Uterus (tissue), 4 donors: Measurements from ENCODE around the gene WNT2B. TPM values are rescaled to one million over a fixed set of nuclear protein-coding genes. Genes with fewer than 3 reads are reported as not detected.
"Not testable (repeated sequence)": the region's sequence is repeated elsewhere in the genome, so short reads cannot be mapped to it uniquely, and the experiment has no call there.

ENCODE experiments used
- DNase-seq, 2 donors: peaks; one replicate each; pipeline ENCODE4 v3.0.0-alpha.2; 2019 to 2020
- H3K27ac ChIP-seq, 2 donors: fragments of 200-600 bp; sonication (generic); 1 replicate in 1 of 2; 2 replicates in 1 of 2; pipeline ENCODE4 v1.5.1; 2016 to 2018
- H3K27me3 ChIP-seq, 2 donors: fragments of 200-600 bp; sonication (generic); one replicate each; pipeline ENCODE4 v1.5.1; 2018 to 2019; ENCODE audit warnings: control low read depth in 1 of 2
- H3K36me3 ChIP-seq, 2 donors: fragments of 200-600 bp; sonication (generic); one replicate each; pipeline ENCODE4 v1.5.1; 2019; ENCODE audit warnings: control low read depth in 1 of 2
- H3K4me1 ChIP-seq, 2 donors: fragments of 200-600 bp; sonication (generic); one replicate each; pipeline ENCODE4 v1.5.1; 2018 to 2019; ENCODE audit warnings: control low read depth in 1 of 2
- H3K4me3 ChIP-seq, 2 donors: fragments of 200-600 bp; sonication (generic); 1 replicate in 1 of 2; 2 replicates in 1 of 2; pipeline ENCODE4 v1.5.1; 2018 to 2019; ENCODE audit warnings: mild to moderate bottlenecking in 1 of 2
- H3K9me3 ChIP-seq, 2 donors: fragments of 200-600 bp; sonication (generic); one replicate each; pipeline ENCODE4 v1.5.1; 2019; ENCODE audit warnings: control low read depth in 1 of 2
- CTCF ChIP-seq, 4 experiments: fragments of 200-600 bp in 2 of 4; fragments of 450-650 bp in 2 of 4; sonication (generic) in 2 of 4; IDR thresholded peaks; one replicate each; pipeline ENCODE4 v1.5.1; 2016 to 2019; ENCODE audit warnings: antibody characterized with exemption in 4 of 4, mild to moderate bottlenecking in 2 of 4, moderate library complexity in 1 of 4
- POLR2A ChIP-seq, 2 donors: fragments of 450-650 bp; IDR thresholded peaks; one replicate each; pipeline ENCODE4 v1.6.1; 2016; ENCODE audit warnings: antibody characterized with exemption in 2 of 2, mild to moderate bottlenecking in 1 of 2, moderate library complexity in 1 of 2
- intact Hi-C: fragments of 100-400 bp; cut with DNase I; formaldehyde crosslinking; loops from one replicate; pipeline ENCODE4 v1.15.1; 2023; ENCODE audit warnings: low total_unique reads
- total RNA-seq, 4 donors: library from RNA; depleted of rRNA in 3 of 4; stranded (reverse); fragments of >200 nt in 3 of 4; gene quantifications; one replicate each; pipeline versions ENCODE4 v1.1.0 to v1.2.4, GENCODE V29; 2014 to 2023
- donor health status: DM: yes; HTN: yes; CAD: no.

WNT2B gene
- total RNA-seq, 4 donors from 2014 or later = 0.59 to 45.3 (median 9.1) TPM

- TF ChIP-seq POLR2A (IDR thresholded peaks at IDR 0.05) (no peak), CTCF (IDR thresholded peaks at IDR 0.05) (no peak)
- no peak overlapping the region for H3K4me3 ChIP-seq
- no peaks in the 10 kb centered on the region for H3K27me3 ChIP-seq
- no peak for DNase-seq
- H3K9me3 ChIP-seq = no peaks in the 10 kb centered on the region
- H3K4me1 ChIP-seq = no peaks in the 10 kb centered on the region
- H3K27ac ChIP-seq = peak overlapping the region; percentile 82 to 85
- H3K36me3 ChIP-seq = no peaks in the 10 kb centered on the region
- intact Hi-C loops = loop anchor here (5.0 to 10.0 kb wide), 2 partner anchors 73 to 250 kb away; partner anchors contain the start of gene PPM1J
Measured at GRCh38 chr1:112465122-112465521, 43.6 kb upstream of the WNT2B start.

- intact Hi-C loops = loop anchor here (5.0 to 10.0 kb wide), 2 partner anchors 74 to 249 kb away; partner anchors contain the start of gene PPM1J
- Histone ChIP-seq H3K27me3 (no peaks in the 10 kb centered on the region), H3K9me3 (no peaks in the 10 kb centered on the region), H3K4me3 (peak overlapping the region; percentile 25 to 33), H3K36me3 (no peaks in the 10 kb centered on the region), H3K27ac (peak overlapping the region; percentile 82 to 85), H3K4me1 (no peaks in the 10 kb centered on the region)
- TF ChIP-seq POLR2A (IDR thresholded peaks at IDR 0.05) (no peak), CTCF (IDR thresholded peaks at IDR 0.05) (peak; percentile 83 to 97 (median 91))
- peak; percentile 96 for DNase-seq
Measured at GRCh38 chr1:112466078-112466660, 42.6 kb upstream of the WNT2B start.

GRCh38 chr1:112470324-112470723 lies 38.4 kb upstream of the WNT2B start:
- H3K9me3 ChIP-seq, DNase-seq, H3K4me3 ChIP-seq, H3K27ac ChIP-seq, H3K36me3 ChIP-seq, H3K27me3 ChIP-seq, intact Hi-C loops, H3K4me1 ChIP-seq: not testable (repeated sequence)

GRCh38 chr1:112470966-112471365 lies 37.8 kb upstream of the WNT2B start:
- no peaks in the 10 kb centered on the region for H3K27me3 ChIP-seq
- no peaks in the 10 kb centered on the region for H3K4me1 ChIP-seq
- no peaks in the 10 kb centered on the region for H3K36me3 ChIP-seq
- H3K27ac ChIP-seq = no peak overlapping the region
- no peak for DNase-seq
- no peaks in the 10 kb centered on the region for H3K9me3 ChIP-seq
- TF ChIP-seq POLR2A (IDR thresholded peaks at IDR 0.05) (no peak), CTCF (IDR thresholded peaks at IDR 0.05) (no peak)
- H3K4me3 ChIP-seq = no peak overlapping the region
- intact Hi-C loops = no loop called here

GRCh38 chr1:112472142-112472541 lies 36.6 kb upstream of the WNT2B start:
- DNase-seq = no peak
- no peak for TF ChIP-seq POLR2A (IDR thresholded peaks at IDR 0.05)
- no peak for TF ChIP-seq CTCF (IDR thresholded peaks at IDR 0.05)
- no peaks in the 10 kb centered on the region for H3K4me1 ChIP-seq
- no peaks in the 10 kb centered on the region for H3K27me3 ChIP-seq
- no peaks in the 10 kb centered on the region for H3K36me3 ChIP-seq
- H3K27ac ChIP-seq = no peak overlapping the region
- H3K4me3 ChIP-seq = no peak overlapping the region
- intact Hi-C loops = no loop called here
- no peaks in the 10 kb centered on the region for H3K9me3 ChIP-seq

- Histone ChIP-seq H3K27ac (no peak overlapping the region), H3K27me3 (no peaks in the 10 kb centered on the region), H3K4me3 (no peak overlapping the region), H3K36me3 (no peaks in the 10 kb centered on the region), H3K4me1 (no peaks in the 10 kb centered on the region), H3K9me3 (no peaks in the 10 kb centered on the region)
- intact Hi-C loops = no loop called here
- DNase-seq = no peak
- no peak for TF ChIP-seq POLR2A (IDR thresholded peaks at IDR 0.05)
Measured at GRCh38 chr1:112477550-112477949, 31.2 kb upstream of the WNT2B start.
